ENCODE results near the gene DOK6.
"Not testable (repeated sequence)": the region's sequence is repeated elsewhere in the genome, so short reads cannot be mapped to it uniquely, and the experiment has no call there.

The DOK6 gene

GRCh38 chr18:69808399-69808798 lies 407.7 kb downstream of the DOK6 start:
- Histone ChIP-seq H3K27me3 (ENCODE audit: insufficient read depth, low read length) (no peaks in the 10 kb centered on the region), H3K4me3 (ENCODE audit: low read length) (no peak overlapping the region), H3K9ac (ENCODE audit: low read depth, low read length) (no peak overlapping the region), H3K4me1 (ENCODE audit: insufficient read depth, low read length) (no peaks in the 10 kb centered on the region), H3K27ac (ENCODE audit: low read depth, low read length) (no peak overlapping the region), H3K36me3 (ENCODE audit: insufficient read depth, low read length) (no peaks in the 10 kb centered on the region), H3K9me3 (ENCODE audit: insufficient read depth, low read depth, low read length) (no peaks in the 10 kb centered on the region)
- 100% methylated on average over 1 of the region's 2 CpGs for WGBS

GRCh38 chr18:69813559-69813958 lies 412.9 kb downstream of the DOK6 start:
- Histone ChIP-seq H3K9ac (ENCODE audit: low read depth, low read length) (no peak overlapping the region), H3K4me3 (ENCODE audit: low read length) (no peak overlapping the region), H3K27ac (ENCODE audit: low read depth, low read length) (no peak overlapping the region), H3K9me3 (ENCODE audit: insufficient read depth, low read depth, low read length) (0 out of 2 replicates have a peak, but pooled peaks cover 4% of the 10 kb centered on the region), H3K4me1 (ENCODE audit: insufficient read depth, low read length) (peaks cover 6% of the 10 kb centered on the region; the same call in 1 of the 2 replicates), H3K36me3 (ENCODE audit: insufficient read depth, low read length) (no peaks in the 10 kb centered on the region), H3K27me3 (ENCODE audit: insufficient read depth, low read length) (no peaks in the 10 kb centered on the region)
- WGBS: no CpG with 5 or more reads among the region's 1 CpG

GRCh38 chr18:69814861-69815385 lies 414.2 kb downstream of the DOK6 start:
- Histone ChIP-seq H3K27me3 (ENCODE audit: insufficient read depth, low read length) (no peaks in the 10 kb centered on the region), H3K36me3 (ENCODE audit: insufficient read depth, low read length) (no peaks in the 10 kb centered on the region), H3K27ac (ENCODE audit: low read depth, low read length) (no peak overlapping the region), H3K9me3 (ENCODE audit: insufficient read depth, low read depth, low read length) (peaks cover 6% of the 10 kb centered on the region; the same call in 1 of the 2 replicates), H3K9ac (ENCODE audit: low read depth, low read length) (no peak overlapping the region), H3K4me1 (ENCODE audit: insufficient read depth, low read length) (peaks cover 6% of the 10 kb centered on the region; the same call in 1 of the 2 replicates), H3K4me3 (ENCODE audit: low read length) (no peak overlapping the region)
- WGBS: 79% methylated on average over 3 of the region's 4 CpGs

- no peak overlapping the region for H3K4me3 ChIP-seq (ENCODE audit: low read length)
- H3K36me3 ChIP-seq (ENCODE audit: insufficient read depth, low read length): no peaks in the 10 kb centered on the region
- H3K9me3 ChIP-seq (ENCODE audit: insufficient read depth, low read depth, low read length): peaks cover 13% of the 10 kb centered on the region; the same call in 1 of the 2 replicates
- peaks cover 6% of the 10 kb centered on the region; the same call in 1 of the 2 replicates for H3K4me1 ChIP-seq (ENCODE audit: insufficient read depth, low read length)
- H3K9ac ChIP-seq (ENCODE audit: low read depth, low read length): no peak overlapping the region
- WGBS: 89% methylated on average over 5 of the region's 5 CpGs
- no peak overlapping the region for H3K27ac ChIP-seq (ENCODE audit: low read depth, low read length)
- H3K27me3 ChIP-seq (ENCODE audit: insufficient read depth, low read length): no peaks in the 10 kb centered on the region
Measured at GRCh38 chr18:69817335-69817940, 416.8 kb downstream of the DOK6 start.

GRCh38 chr18:69819460-69819859 lies 418.8 kb downstream of the DOK6 start:
- H3K27me3 ChIP-seq (ENCODE audit: insufficient read depth, low read length): no peaks in the 10 kb centered on the region
- H3K27ac ChIP-seq (ENCODE audit: low read depth, low read length): no peak overlapping the region
- H3K4me1 ChIP-seq (ENCODE audit: insufficient read depth, low read length): peaks cover 6% of the 10 kb centered on the region; the same call in 1 of the 2 replicates
- H3K9me3 ChIP-seq (ENCODE audit: insufficient read depth, low read depth, low read length): peaks cover 8% of the 10 kb centered on the region; the same call in 1 of the 2 replicates
- H3K4me3 ChIP-seq (ENCODE audit: low read length): no peak overlapping the region
- H3K9ac ChIP-seq (ENCODE audit: low read depth, low read length): no peak overlapping the region
- WGBS: 50% methylated on average over 1 of the region's 2 CpGs
- no peaks in the 10 kb centered on the region for H3K36me3 ChIP-seq (ENCODE audit: insufficient read depth, low read length)

GRCh38 chr18:69820538-69820937 lies 419.9 kb downstream of the DOK6 start:
- Histone ChIP-seq H3K9ac (ENCODE audit: low read depth, low read length) (no peak overlapping the region), H3K4me3 (ENCODE audit: low read length) (no peak overlapping the region), H3K27me3 (ENCODE audit: insufficient read depth, low read length) (no peaks in the 10 kb centered on the region), H3K4me1 (ENCODE audit: insufficient read depth, low read length) (no peaks in the 10 kb centered on the region), H3K27ac (ENCODE audit: low read depth, low read length) (no peak overlapping the region), H3K9me3 (ENCODE audit: insufficient read depth, low read depth, low read length) (peaks cover 8% of the 10 kb centered on the region; the same call in 1 of the 2 replicates), H3K36me3 (ENCODE audit: insufficient read depth, low read length) (no peaks in the 10 kb centered on the region)
- WGBS: 86% methylated on average over 2 of the region's 4 CpGs

GRCh38 chr18:69830189-69830588 lies 429.5 kb downstream of the DOK6 start:
- H3K9me3 ChIP-seq (ENCODE audit: insufficient read depth, low read depth, low read length): no peaks in the 10 kb centered on the region
- no peaks in the 10 kb centered on the region for H3K27me3 ChIP-seq (ENCODE audit: insufficient read depth, low read length)
- WGBS: 82% methylated on average over 1 of the region's 1 CpG
- H3K27ac ChIP-seq (ENCODE audit: low read depth, low read length): no peak overlapping the region
- H3K36me3 ChIP-seq (ENCODE audit: insufficient read depth, low read length): no peaks in the 10 kb centered on the region
- H3K9ac ChIP-seq (ENCODE audit: low read depth, low read length): no peak overlapping the region
- H3K4me1 ChIP-seq (ENCODE audit: insufficient read depth, low read length): no peaks in the 10 kb centered on the region
- no peak overlapping the region for H3K4me3 ChIP-seq (ENCODE audit: low read length)

GRCh38 chr18:69834980-69835379 lies 434.3 kb downstream of the DOK6 start:
- not testable (repeated sequence) for H3K9ac ChIP-seq (ENCODE audit: low read depth, low read length); H3K4me1 ChIP-seq (ENCODE audit: insufficient read depth, low read length); H3K27ac ChIP-seq (ENCODE audit: low read depth, low read length); H3K4me3 ChIP-seq (ENCODE audit: low read length); H3K36me3 ChIP-seq (ENCODE audit: insufficient read depth, low read length); H3K9me3 ChIP-seq (ENCODE audit: insufficient read depth, low read depth, low read length); H3K27me3 ChIP-seq (ENCODE audit: insufficient read depth, low read length)
- 92% methylated on average over 9 of the region's 12 CpGs for WGBS

DNA sequence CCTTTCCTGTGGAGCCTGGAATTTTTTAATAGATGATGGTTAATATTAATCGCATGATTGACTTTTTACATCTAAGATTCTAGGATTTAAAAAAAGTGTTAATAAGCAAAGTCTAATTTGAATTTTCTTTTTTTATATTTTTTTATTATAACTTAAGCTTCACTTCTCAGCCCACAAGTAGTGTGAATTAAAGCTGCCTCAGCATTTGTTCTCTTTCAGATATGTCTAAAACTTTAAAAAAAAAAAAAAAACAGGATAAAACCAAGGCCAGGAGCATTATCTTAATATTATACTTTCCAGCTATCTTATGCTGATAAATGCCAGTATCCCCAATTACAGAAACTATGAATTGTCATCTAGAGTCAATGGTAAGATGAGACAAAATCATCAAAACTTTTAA lies 437.3 kb downstream of the DOK6 start:
- no peak overlapping the region for H3K4me3 ChIP-seq (ENCODE audit: low read length)
- H3K36me3 ChIP-seq (ENCODE audit: insufficient read depth, low read length): no peaks in the 10 kb centered on the region
- no peak overlapping the region for H3K9ac ChIP-seq (ENCODE audit: low read depth, low read length)
- no peak overlapping the region for H3K27ac ChIP-seq (ENCODE audit: low read depth, low read length)
- H3K4me1 ChIP-seq (ENCODE audit: insufficient read depth, low read length): no peaks in the 10 kb centered on the region
- H3K27me3 ChIP-seq (ENCODE audit: insufficient read depth, low read length): no peaks in the 10 kb centered on the region
- WGBS: no CpG with 5 or more reads among the region's 1 CpG
- H3K9me3 ChIP-seq (ENCODE audit: insufficient read depth, low read depth, low read length): no peaks in the 10 kb centered on the region

GRCh38 chr18:69838620-69839411 lies 438.1 kb downstream of the DOK6 start:
- Histone ChIP-seq H3K27me3 (ENCODE audit: insufficient read depth, low read length) (no peaks in the 10 kb centered on the region), H3K36me3 (ENCODE audit: insufficient read depth, low read length) (no peaks in the 10 kb centered on the region), H3K9ac (ENCODE audit: low read depth, low read length) (no peak overlapping the region), H3K4me3 (ENCODE audit: low read length) (no peak overlapping the region), H3K9me3 (ENCODE audit: insufficient read depth, low read depth, low read length) (no peaks in the 10 kb centered on the region), H3K4me1 (ENCODE audit: insufficient read depth, low read length) (no peaks in the 10 kb centered on the region), H3K27ac (ENCODE audit: low read depth, low read length) (no peak overlapping the region)
- 90% methylated on average over 3 of the region's 3 CpGs for WGBS

DNA sequence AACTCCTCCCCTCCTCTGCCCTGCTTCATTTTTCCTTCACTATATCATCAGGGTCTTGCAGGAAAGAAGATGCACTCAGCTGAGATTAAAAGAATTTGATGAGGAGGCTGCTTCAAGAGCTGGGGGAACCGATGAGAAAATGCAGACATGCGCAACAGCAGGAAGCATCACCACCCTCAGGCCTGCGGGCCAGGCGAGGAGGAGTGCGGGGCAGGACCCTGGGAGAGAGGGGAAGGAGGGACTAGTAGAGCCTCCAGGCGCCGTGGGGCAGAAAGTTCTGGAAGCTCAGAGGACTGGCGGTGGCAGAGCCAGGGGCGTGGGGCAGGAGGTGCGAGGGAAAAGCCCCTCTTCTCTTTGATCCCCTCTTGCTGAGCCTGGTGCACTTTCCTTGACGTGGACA lies 438.8 kb downstream of the DOK6 start:
- Histone ChIP-seq H3K4me1 (ENCODE audit: insufficient read depth, low read length) (no peaks in the 10 kb centered on the region), H3K9ac (ENCODE audit: low read depth, low read length) (no peak overlapping the region), H3K27me3 (ENCODE audit: insufficient read depth, low read length) (no peaks in the 10 kb centered on the region), H3K4me3 (ENCODE audit: low read length) (no peak overlapping the region), H3K9me3 (ENCODE audit: insufficient read depth, low read depth, low read length) (no peaks in the 10 kb centered on the region), H3K36me3 (ENCODE audit: insufficient read depth, low read length) (no peaks in the 10 kb centered on the region), H3K27ac (ENCODE audit: low read depth, low read length) (no peak overlapping the region)
- 91% methylated on average over 11 of the region's 11 CpGs for WGBS

All from HUES64 (cell line).